ENCODE measurements around the gene RNF215.
A peak's percentile ranks its signal among the peaks of the same experiment; 100 is the strongest.
"Not testable (repeated sequence)": the region's sequence is repeated elsewhere in the genome, so short reads cannot be mapped to it uniquely, and the experiment has no call there.

The RNF215 gene

DNA sequence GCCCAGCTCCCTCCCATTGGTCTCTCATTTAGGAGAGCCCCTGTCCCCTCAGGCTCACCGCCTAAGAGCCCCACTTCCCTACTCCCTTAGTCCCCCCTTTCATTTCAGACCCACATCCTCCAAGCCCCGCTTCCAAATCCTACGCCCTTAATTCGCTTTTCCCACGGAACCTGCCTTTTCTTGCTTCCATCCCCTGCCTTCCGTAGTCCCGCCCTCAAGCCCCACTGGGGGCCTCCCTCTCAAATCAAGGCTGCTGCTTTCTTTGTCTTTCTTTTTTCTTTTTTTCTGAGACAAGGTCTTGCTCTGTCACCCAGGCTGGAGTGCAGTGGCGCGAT lies 30.0 kb downstream of the RNF215 start:
- no peak for DNase-seq

DNA sequence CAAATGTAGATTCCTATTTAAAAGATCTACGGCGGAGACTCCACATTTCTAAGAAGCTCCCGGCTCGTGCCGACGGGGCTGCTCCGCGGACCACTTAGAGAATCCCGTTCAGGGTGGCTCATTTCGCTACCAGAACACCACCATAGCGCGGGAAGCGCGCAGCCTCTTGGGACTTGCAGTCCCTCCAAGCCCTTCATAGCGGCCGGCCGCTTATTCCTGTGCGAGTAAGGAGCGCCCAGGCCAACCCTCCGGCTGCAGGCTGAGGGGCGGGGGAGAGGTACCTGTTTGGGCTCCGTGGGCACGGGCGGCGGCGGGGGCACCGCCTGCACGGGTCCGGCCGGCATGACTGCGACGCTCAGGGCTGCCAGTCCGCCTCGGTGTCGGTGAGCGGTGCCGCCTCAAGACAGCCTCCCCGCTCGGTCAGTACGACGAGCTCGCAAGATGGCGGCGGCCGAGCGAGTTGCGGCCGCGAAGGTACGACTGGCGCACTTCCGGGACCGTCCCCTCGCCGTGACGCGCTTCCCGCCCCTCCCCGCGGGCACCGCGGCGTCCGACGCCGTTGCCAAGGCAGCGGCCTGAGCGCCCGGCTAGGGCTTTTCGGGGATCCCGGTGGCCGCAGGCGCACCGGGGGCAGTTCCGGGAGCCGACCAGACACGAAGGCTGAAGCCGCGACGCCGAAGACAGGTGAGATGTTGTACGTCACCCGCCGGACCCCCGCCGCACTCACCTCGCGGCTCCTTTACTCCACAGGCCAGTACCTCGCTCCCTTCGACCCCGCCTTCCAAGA lies 30.6 kb downstream of the RNF215 start, which contains the start of the genes CCDC157 and SF3A1:
CCDC157 (plus strand) TSS at position 559 of the 787 bp plus-strand sequence. CDS start 8,994 bp downstream, outside the sequence.
SF3A1 (minus strand) TSS at position 446 of the 787 bp plus-strand sequence; CDS start at position 344, 102 bp downstream.
- DNase-seq, result peak; percentile 86 to 89

DNA sequence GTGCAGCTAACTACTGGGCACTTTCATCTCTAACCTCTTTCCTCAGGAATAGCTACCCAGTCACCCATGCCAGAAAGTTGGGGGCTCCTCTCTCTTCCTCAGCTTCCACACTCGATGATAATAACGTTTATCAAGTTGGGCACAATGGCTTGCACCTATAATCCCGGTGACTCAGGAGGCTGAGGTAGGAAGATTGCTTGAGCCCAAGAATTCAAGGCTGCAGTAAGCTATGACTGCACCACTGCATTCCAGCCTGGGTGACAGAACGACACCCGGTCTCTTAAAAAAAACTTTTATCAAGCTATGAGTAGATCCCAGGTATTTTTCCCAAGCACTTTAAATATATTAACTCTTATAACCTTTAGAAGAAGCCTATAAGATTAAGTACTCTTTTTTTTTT lies 32.6 kb downstream of the RNF215 start:
- no peak for DNase-seq

GRCh38 chr22:30351226-30351625 lies 36.0 kb downstream of the RNF215 start:
- no peak for DNase-seq

DNA sequence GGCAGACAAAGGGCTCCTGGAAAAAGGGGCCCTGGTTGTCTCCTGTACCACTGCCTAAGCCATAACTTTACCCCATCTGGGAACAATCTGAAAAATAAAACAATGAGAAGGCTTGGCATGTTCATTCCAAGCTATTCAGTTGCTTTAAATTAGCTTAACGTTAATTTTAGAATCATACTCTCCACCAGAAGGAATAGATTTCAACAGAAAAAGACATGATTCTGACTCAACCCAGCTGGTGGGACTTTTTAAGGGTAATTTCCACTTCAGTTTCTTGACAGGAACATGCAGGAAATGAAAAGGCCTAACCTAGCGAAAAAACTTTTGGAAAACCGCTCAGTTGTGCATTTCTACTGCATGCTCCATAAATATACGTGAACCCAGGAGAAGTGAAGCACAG lies 38.4 kb downstream of the RNF215 start:
- DNase-seq, result no peak

- no peak for DNase-seq
Measured at GRCh38 chr22:30348404-30348803, 38.8 kb downstream of the RNF215 start.

GRCh38 chr22:30347255-30347892 lies 39.8 kb downstream of the RNF215 start:
- no peak for DNase-seq

DNA sequence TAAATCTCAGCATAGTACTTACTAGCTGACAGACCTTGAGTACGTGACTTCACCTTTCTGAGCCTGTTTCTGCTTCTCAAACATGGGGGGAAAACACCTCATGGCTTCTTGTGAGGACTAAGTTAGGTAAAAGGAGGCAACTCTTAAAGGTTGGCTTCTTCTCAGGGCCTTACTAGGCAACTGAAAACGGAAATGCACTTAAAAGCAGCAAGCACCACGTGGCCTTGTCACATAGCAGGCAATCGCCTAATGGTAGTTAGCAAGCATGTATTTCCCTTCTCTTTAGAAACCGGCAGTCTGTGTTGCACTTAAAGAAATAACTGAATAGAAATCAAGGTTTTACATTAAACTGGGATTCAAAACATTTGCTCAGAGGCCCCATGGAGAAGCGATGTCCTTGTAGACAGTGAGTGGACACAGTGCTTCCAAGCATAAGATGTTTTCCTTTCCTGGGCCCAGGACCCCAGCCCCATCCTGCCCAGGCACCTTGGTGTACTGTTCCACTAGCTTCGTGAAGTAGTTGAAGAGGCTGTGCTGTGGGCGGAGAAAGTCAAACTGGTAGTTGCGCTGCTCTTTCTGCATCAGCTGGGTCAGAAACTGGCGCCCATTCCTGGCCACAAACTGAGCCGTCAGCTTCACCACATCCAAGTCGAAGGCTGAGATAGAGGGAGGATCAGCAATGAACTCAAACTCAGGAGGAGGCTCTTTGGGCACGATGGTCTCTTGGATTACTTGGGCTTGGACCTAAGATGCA lies 42.6 kb downstream of the RNF215 start:
- DNase-seq, result no peak

GRCh38 chr22:30340911-30341685 lies 46.1 kb downstream of the RNF215 start:
- peak; percentile 80 to 89 for DNase-seq

- no peak for DNase-seq
Measured at GRCh38 chr22:30338802-30339201, 48.4 kb downstream of the RNF215 start.

GRCh38 chr22:30338341-30338740 lies 48.9 kb downstream of the RNF215 start:
- DNase-seq, result not testable (repeated sequence)

DNA sequence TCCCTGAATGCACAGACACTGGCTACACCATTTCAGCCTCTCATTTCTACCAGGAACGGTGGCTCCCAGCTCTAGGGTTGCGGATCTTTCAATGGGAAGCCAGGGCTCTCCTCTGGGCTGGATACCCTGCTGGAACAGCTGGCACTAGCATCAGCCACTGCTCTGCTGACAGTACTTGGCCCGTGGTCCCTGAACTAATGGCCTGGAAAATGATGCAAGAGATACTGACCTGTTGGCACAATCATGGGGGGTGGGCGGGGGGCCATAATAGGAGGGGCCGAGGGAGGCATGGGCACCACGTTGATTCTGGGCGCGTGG lies 49.8 kb downstream of the RNF215 start:
- no peak for DNase-seq

DNA sequence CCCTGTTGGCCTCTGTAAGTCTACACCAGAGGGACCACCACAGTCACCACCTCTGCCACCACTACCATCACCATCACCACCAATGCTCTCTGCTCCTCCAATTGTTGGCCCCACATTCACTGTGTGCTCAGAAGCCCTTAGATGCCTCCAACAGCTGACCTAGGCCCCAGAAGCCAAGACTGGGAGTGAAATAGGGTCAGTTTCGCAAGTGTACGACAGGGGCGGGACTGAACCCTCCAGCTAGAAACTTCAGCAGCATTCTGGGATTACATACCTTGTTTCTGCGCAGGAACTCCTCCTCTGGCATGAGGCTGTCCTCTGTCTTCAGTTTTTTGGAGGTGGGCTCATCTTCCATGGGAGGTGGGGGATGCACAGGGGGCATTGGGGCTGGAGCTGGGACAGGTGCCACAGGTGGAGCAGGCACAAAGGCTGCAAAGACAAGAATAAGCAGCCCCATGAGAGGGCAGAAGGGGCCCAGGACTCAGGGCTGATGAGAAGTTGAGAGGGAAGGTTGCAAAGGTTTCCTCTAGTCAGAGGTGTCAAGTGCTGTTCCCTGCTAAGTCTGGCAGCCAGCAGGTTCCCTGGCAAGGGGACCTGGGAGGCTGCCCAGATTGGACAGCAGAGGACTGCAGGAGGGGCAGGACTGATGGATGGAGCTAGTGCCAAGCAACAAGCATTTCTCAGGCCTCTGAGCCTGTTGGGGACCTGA lies 50.3 kb downstream of the RNF215 start:
- DNase-seq, result peak in 1 of 2 donors; percentile 25

DNA sequence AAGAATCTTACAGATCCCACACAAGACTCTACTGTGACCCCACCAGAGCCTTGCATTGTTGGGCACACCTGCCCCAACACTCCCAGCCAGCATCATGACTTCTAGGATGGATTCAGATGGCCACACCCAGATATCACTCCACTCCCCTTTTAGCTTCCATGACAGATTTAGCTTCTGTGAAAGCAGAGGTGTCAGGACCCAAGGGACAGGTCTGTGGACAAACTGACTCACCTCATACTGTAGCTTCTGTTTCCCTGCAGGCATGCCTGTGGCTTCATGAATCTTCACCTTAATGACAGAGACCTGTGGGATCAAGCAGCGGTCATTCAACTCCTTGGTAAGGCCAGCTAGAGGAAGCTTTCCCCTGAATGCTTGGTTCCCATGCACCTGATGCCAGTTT lies 52.0 kb downstream of the RNF215 start:
- DNase-seq, result no peak

DNA sequence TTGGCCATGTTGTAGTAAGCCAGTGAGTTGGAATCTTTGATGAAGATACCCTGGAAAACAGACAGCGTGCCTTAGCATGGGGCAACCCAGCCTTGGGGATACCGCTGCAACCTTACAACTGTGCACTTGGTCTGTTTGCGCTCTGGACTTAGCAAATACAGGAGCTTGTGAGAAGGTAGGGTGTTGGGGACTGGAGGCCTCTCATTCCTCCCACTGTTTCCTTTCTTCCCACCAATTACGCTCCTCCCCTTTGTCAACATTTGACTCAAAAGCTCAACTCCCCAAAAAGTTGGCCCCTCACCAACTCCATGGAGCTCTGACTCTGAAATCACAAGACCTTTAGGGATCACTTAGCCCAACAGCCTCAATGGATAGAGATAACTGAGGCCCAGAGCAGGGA lies 52.6 kb downstream of the RNF215 start:
- no peak for DNase-seq

GRCh38 chr22:30333707-30334087 lies 53.5 kb downstream of the RNF215 start:
- no peak for DNase-seq

DNA sequence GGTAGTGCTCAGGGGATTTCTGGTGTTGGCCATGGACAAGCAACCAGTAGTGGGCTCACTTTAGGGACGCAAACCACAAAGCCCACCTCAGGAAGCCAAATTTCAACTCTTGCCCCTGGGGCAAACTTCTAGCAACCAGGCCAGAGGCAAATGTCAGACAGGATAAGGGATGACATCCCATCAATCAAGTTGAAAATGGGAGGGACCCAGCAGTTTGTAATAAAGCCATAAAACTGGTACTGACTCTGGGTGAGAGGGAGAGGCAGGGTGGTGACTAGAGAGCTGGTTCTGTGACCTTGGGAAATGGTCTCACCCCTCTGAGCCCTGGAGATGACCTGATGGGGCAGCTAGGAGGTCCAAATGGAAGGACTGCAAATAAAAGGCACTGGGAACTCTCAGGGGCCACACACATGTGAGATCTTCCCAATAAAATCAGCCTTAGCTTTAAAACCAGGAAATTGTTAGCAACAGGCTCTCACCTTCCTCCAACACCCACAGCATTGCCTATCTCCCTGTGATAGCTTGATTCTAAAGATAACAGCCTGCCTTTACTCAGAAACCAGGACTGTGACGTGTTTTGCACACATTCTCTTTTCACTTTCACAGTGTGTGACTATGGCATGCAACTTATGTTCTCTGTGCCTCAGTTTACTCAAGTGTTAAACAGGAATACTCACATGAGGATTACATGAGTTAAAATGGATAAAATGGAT lies 54.1 kb downstream of the RNF215 start:
- no peak for DNase-seq

- DNase-seq, result peak; percentile 35 to 36
Measured at GRCh38 chr22:30332551-30332950, 54.7 kb downstream of the RNF215 start.
